Uterus (tissue), 2 donors: ENCODE results near the gene INO80.

Experiments
- CTCF ChIP-seq, 4 experiments: fragments of 200-600 bp in 2 of 4; fragments of 450-650 bp in 2 of 4; sonication (generic) in 2 of 4; IDR thresholded peaks; one replicate each; pipeline ENCODE4 v1.5.1; 2016 to 2019; ENCODE audit warnings: antibody characterized with exemption in 4 of 4, mild to moderate bottlenecking in 2 of 4, moderate library complexity in 1 of 4
- POLR2A ChIP-seq, 2 donors: fragments of 450-650 bp; IDR thresholded peaks; one replicate each; pipeline ENCODE4 v1.6.1; 2016; ENCODE audit warnings: antibody characterized with exemption in 2 of 2, mild to moderate bottlenecking in 1 of 2, moderate library complexity in 1 of 2

GRCh38 chr15:41079717-41080116, 36.4 kb downstream of the INO80 start:
- no peak for TF ChIP-seq POLR2A (IDR thresholded peaks at IDR 0.05)
- no peak for TF ChIP-seq CTCF (IDR thresholded peaks at IDR 0.05)
